K562 (cell line): ENCODE results near the gene CTXND1. TPM values are rescaled to one million over a fixed set of nuclear protein-coding genes. Genes with fewer than 3 reads are reported as not detected.

Experiments
- CBX2 ChIP-seq: fragments of 200-600 bp; sonication (generic); IDR thresholded peaks from one replicate; pipeline ENCODE4 v1.6.1; 2012; ENCODE audit warnings: mild to moderate bottlenecking, low read length, inconsistent platforms; ENCODE audit not compliant: insufficient read depth, poor library complexity, severe bottlenecking
- CCAR2 ChIP-seq: fragments of 200-400 bp; formaldehyde crosslinking; IDR thresholded peaks from 2 replicates; pipeline ENCODE4 v1.6.1; 2017; ENCODE audit warnings: mild to moderate bottlenecking, low read depth, low read length
- EP400 ChIP-seq: fragments of 450-650 bp; IDR thresholded peaks from 2 replicates; pipeline ENCODE4 v1.6.1; 2017; ENCODE audit warnings: antibody characterized with exemption, mild to moderate bottlenecking, moderate library complexity
- ESRRB ChIP-seq: fragments of 250-450 bp; sonication (Bioruptor Pico); IDR thresholded peaks from 2 replicates; pipeline ENCODE4 v1.5.0; 2020; ENCODE audit warnings: mild to moderate bottlenecking, moderate library complexity, borderline replicate concordance
- EZH2 ChIP-seq: IDR thresholded peaks from 2 replicates; pipeline ENCODE4 v1.6.1; 2012; ENCODE audit warnings: low read depth, mild to moderate bottlenecking, inconsistent platforms, low read length, borderline replicate concordance
- FOXK1 ChIP-seq: sonication (generic); formaldehyde crosslinking; IDR thresholded peaks from 2 replicates; pipeline ENCODE4 v1.8.0; 2022; ENCODE audit warnings: missing genetic modification reagents, mild to moderate bottlenecking, borderline replicate concordance
- GABPA ChIP-seq: fragments of 200-800 bp; sonication (Bioruptor generic); conservative IDR thresholded peaks from 2 replicates; pipeline ENCODE4 v1.6.1; 2016; ENCODE audit warnings: low read depth, missing genetic modification characterization, missing compliant biosample characterization
- HDAC1 ChIP-seq, 2 experiments: fragments of 450-650 bp; IDR thresholded peaks; 2 replicates each; pipeline ENCODE4 v1.6.1; 2016 to 2017; ENCODE audit warnings: inconsistent platforms in 1 of 2, mild to moderate bottlenecking in 1 of 2, moderate library complexity in 1 of 2
- HDAC8 ChIP-seq: fragments of 450-650 bp; IDR thresholded peaks from 2 replicates; pipeline ENCODE4 v1.6.1; 2016; ENCODE audit warnings: mild to moderate bottlenecking, missing genetic modification characterization, moderate library complexity, missing compliant biosample characterization
- KAT7 ChIP-seq: sonication (generic); formaldehyde crosslinking; IDR thresholded peaks from 2 replicates; pipeline ENCODE4 v1.8.0; 2022; ENCODE audit warnings: missing genetic modification reagents, mild to moderate bottlenecking, borderline replicate concordance
- KLF6 ChIP-seq: fragments of 250-450 bp; sonication (Bioruptor Pico); IDR thresholded peaks from 2 replicates; pipeline ENCODE4 v1.4.0; 2020; ENCODE audit warnings: mild to moderate bottlenecking, moderate library complexity, borderline replicate concordance
- MAZ ChIP-seq, 2 experiments: fragments of 450-650 bp in 1 of 2; sonication (generic) in 1 of 2; formaldehyde crosslinking; IDR thresholded peaks in 1 of 2; conservative IDR thresholded peaks in 1 of 2; 2 replicates each; pipeline versions ENCODE4 v1.4.0 to v1.5.0; 2020; ENCODE audit warnings: mild to moderate bottlenecking in 1 of 2, missing genetic modification reagents in 1 of 2
- MCM5 ChIP-seq: fragments of 450-650 bp; IDR thresholded peaks from 2 replicates; pipeline ENCODE4 v1.6.1; 2016; ENCODE audit warnings: low read depth
- NFRKB ChIP-seq: fragments of 450-650 bp; IDR thresholded peaks from 2 replicates; pipeline ENCODE4 v1.6.1; 2016; ENCODE audit warnings: low read depth
- NR2C1 ChIP-seq, 2 experiments: fragments of 450-650 bp; IDR thresholded peaks; 2 replicates each; pipeline ENCODE4 v1.6.1; 2017; ENCODE audit warnings: mild to moderate bottlenecking in 2 of 2, antibody characterized with exemption in 1 of 2, inconsistent platforms in 1 of 2, missing compliant biosample characterization in 1 of 2, missing genetic modification characterization in 1 of 2
- POLR2AphosphoS2 ChIP-seq: IDR thresholded peaks from 2 replicates; pipeline ENCODE4 v1.6.1; 2012; ENCODE audit warnings: low read length, improper control_type of control experiment
- POLR2B ChIP-seq: fragments of 450-650 bp; IDR thresholded peaks from 2 replicates; pipeline ENCODE4 v1.6.1; 2018; ENCODE audit warnings: low read depth; ENCODE audit not compliant: partially characterized antibody
- PTBP1 ChIP-seq: fragments of 200-400 bp; formaldehyde crosslinking; IDR thresholded peaks from 2 replicates; pipeline ENCODE4 v1.6.1; 2017; ENCODE audit warnings: low read depth, low read length
- SOX6 ChIP-seq: fragments of 450-650 bp; IDR thresholded peaks from 2 replicates; pipeline ENCODE4 v1.6.1; 2014; ENCODE audit warnings: mild to moderate bottlenecking
- TEAD2 ChIP-seq: fragments of 450-650 bp; IDR thresholded peaks from 2 replicates; pipeline ENCODE4 v1.6.1; 2016; ENCODE audit warnings: missing genetic modification characterization, control low read depth, missing compliant biosample characterization
- YY1 ChIP-seq, 3 experiments: IDR thresholded peaks; 2 replicates each; pipeline ENCODE4 v1.6.1; 2011; ENCODE audit warnings: low read length in 2 of 3, mild to moderate bottlenecking in 2 of 3, moderate library complexity in 2 of 3, borderline replicate concordance in 1 of 3, control low read depth in 1 of 3, low read depth in 1 of 3; ENCODE audit not compliant: insufficient read depth in 3 of 3, insufficient replicate concordance in 2 of 3, control insufficient read depth in 1 of 3, insufficient read length in 1 of 3; ENCODE audit errors: extremely low read depth in 1 of 3
- ZC3H4 ChIP-seq: sonication (generic); formaldehyde crosslinking; IDR thresholded peaks from 2 replicates; pipeline ENCODE4 v1.9.0; 2021; ENCODE audit warnings: missing genetic modification reagents, borderline replicate concordance
- ZFX ChIP-seq: sonication (generic); formaldehyde crosslinking; IDR thresholded peaks from 2 replicates; pipeline ENCODE4 v1.8.0; 2022; ENCODE audit warnings: mild to moderate bottlenecking, missing genetic modification reagents, moderate library complexity
- ZNF24 ChIP-seq: fragments of 450-650 bp; IDR thresholded peaks from 2 replicates; pipeline ENCODE4 v1.6.1; 2016
- ZNF408 ChIP-seq: fragments of 250-450 bp; sonication (Bioruptor Pico); IDR thresholded peaks from 2 replicates; pipeline ENCODE4 v1.4.0; 2020; ENCODE audit warnings: low read depth, mild to moderate bottlenecking, moderate library complexity
- ZNF586 ChIP-seq: fragments of 450-650 bp; formaldehyde crosslinking; conservative IDR thresholded peaks from 2 replicates; pipeline ENCODE4 v1.4.0; 2020; ENCODE audit warnings: mild to moderate bottlenecking, moderate library complexity
- polyA plus RNA-seq, 8 experiments: library from polyadenylated mRNA; depleted of rRNA in 4 of 8; stranded (reverse) in 5 of 8; unstranded in 3 of 8; fragments of >200 nt; fragmentation: Nextera tagmentation in 2 of 8; fragmentation: Illumina TruSeq in 1 of 8; extraction: Ambion mirVana in 2 of 8; extraction: Trizol in 1 of 8; gene quantifications; 2 replicates each; pipeline versions ENCODE4 v1.2.1 to v1.2.3, GENCODE V29; 2011 to 2014; ENCODE audit warnings: inconsistent platforms in 1 of 8, missing spikeins in 1 of 8
- total RNA-seq, 7 experiments: library from RNA; depleted of rRNA in 6 of 7; stranded (reverse); fragments of >200 nt in 6 of 7; fragmentation: Illumina TruSeq in 2 of 7; extraction: Trizol in 2 of 7; gene quantifications; 2 replicates each; pipeline versions ENCODE4 v1.2.1 to v1.2.3, GENCODE V29; 2011 to 2021; ENCODE audit warnings: low replicate concordance in 1 of 7
- TF ChIP-seq, protein P1 (sequence below), 2 experiments: fragments of 450-650 bp in 1 of 2; sonication (generic) in 1 of 2; formaldehyde crosslinking; conservative IDR thresholded peaks; 2 replicates each; pipeline versions ENCODE4 v1.4.0 to v1.8.1; 2020 to 2022; ENCODE audit warnings: mild to moderate bottlenecking in 1 of 2, missing genetic modification reagents in 1 of 2
- TF ChIP-seq, protein P2 (sequence below): sonication (generic); formaldehyde crosslinking; IDR thresholded peaks from 2 replicates; pipeline ENCODE4 v1.5.0; 2020; ENCODE audit warnings: missing genetic modification reagents

Gene CTXND1
- total and polyA plus RNA-seq, 9 of the 15 experiments (the other 6 are each of a cell fraction or from before 2014, with no cell fraction given), result 0.04 TPM; not detected in 7

GRCh38 chr15:80160570-80161156 is 91.3 kb downstream of the CTXND1 start (continued):
- TF ChIP-seq, protein P1, sequence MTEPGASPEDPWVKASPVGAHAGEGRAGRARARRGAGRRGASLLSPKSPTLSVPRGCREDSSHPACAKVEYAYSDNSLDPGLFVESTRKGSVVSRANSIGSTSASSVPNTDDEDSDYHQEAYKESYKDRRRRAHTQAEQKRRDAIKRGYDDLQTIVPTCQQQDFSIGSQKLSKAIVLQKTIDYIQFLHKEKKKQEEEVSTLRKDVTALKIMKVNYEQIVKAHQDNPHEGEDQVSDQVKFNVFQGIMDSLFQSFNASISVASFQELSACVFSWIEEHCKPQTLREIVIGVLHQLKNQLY (CRISPR knock-in tag; conservative IDR thresholded peaks at IDR 0.05), result no peak
- TF ChIP-seq ZC3H4 (CRISPR knock-in tag) (no peak), HDAC1 (IDR thresholded peaks at IDR 0.05) (peak in 1 of 2 experiments; percentile 73; a peak in 2 of 4 replicates), YY1 (IDR thresholded peaks at IDR 0.05; ENCODE audit: borderline replicate concordance in 1 of 3, control insufficient read depth in 1 of 3, extremely low read depth in 1 of 3, insufficient read depth in 3 of 3, insufficient read length in 1 of 3, insufficient replicate concordance in 2 of 3, low read depth in 1 of 3, low read length in 2 of 3) (peak in 1 of 3 experiments; percentile 32), SOX6 (peak; percentile 45), ZNF408 (CRISPR knock-in tag) (no peak), FOXK1 (CRISPR knock-in tag) (no peak), KLF6 (CRISPR knock-in tag) (peak; percentile 82; the same call in 1 of the 2 replicates), POLR2AphosphoS2 (no peak), ZNF586 (CRISPR knock-in tag) (no peak), CCAR2 (no peak), NFRKB (peak; percentile 75; the same call in 1 of the 2 replicates), EZH2 (no peak), PTBP1 (no peak), HDAC8 (tag) (peak; percentile 86), GABPA (peak; percentile 68), EP400 (peak; percentile 95), KAT7 (CRISPR knock-in tag) (0 out of 2 replicates have a peak, but pooled peaks have one; percentile 49), ZNF24 (no peak), TEAD2 (tag) (peak; percentile 42; the same call in 1 of the 2 replicates), POLR2B (peak; percentile 17), MCM5 (no peak), NR2C1 (IDR thresholded peaks at IDR 0.05) (peak; percentile 47; the same call in 1 of the 2 replicates), NR2C1 (tag; IDR thresholded peaks at IDR 0.05) (peak; percentile 86), ESRRB (CRISPR knock-in tag) (no peak), CBX2 (no peak), ZFX (CRISPR knock-in tag) (peak; percentile 53; the same call in 1 of the 2 replicates), MAZ (CRISPR knock-in tag; conservative IDR thresholded peaks at IDR 0.05 in 1 of 2, IDR thresholded peaks at IDR 0.05 in 1 of 2) (peak; percentile 33 to 51; a peak in 1 of 4 replicates)
- TF ChIP-seq, protein P2, sequence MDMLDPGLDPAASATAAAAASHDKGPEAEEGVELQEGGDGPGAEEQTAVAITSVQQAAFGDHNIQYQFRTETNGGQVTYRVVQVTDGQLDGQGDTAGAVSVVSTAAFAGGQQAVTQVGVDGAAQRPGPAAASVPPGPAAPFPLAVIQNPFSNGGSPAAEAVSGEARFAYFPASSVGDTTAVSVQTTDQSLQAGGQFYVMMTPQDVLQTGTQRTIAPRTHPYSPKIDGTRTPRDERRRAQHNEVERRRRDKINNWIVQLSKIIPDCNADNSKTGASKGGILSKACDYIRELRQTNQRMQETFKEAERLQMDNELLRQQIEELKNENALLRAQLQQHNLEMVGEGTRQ (CRISPR knock-in tag), result peak; percentile 71
